ENCODE data around the gene KLF7. TPM values are rescaled to one million over a fixed set of nuclear protein-coding genes. Genes with fewer than 3 reads are reported as not detected.

Gene KLF7
- total and polyA plus RNA-seq, 7 donors: 1.1 to 13.5 (median 5.4) TPM

GRCh38 chr2:207184348-207184747 lies 18.6 kb upstream of the KLF7 start:
- ATAC-seq (no peak), DNase-seq (no peak)
- no peak for TF ChIP-seq CTCF (IDR thresholded peaks at IDR 0.05)
- WGBS, 3 donors: 94 to 98% (median 98%) methylated on average over 2 of the region's 2 CpGs
- Histone ChIP-seq H3K27ac (no peak overlapping the region), H3K9me3 (peaks cover 3% of the 10 kb centered on the region), H3K4me1 (no peaks in the 10 kb centered on the region), H3K36me3 (ENCODE audit: insufficient read depth in 1 of 2, low read depth in 1 of 2) (no peaks in the 10 kb centered on the region), H3K27me3 (ENCODE audit: insufficient read depth in 3 of 3, low read length in 2 of 3) (no peaks in the 10 kb centered on the region), H3K4me3 (no peak overlapping the region)
- intact Hi-C loops (cut with DNase I): no loop called here

GRCh38 chr2:207183506-207183905 lies 17.8 kb upstream of the KLF7 start:
- no peak for ATAC-seq
- H3K27me3 ChIP-seq (ENCODE audit: insufficient read depth in 3 of 3, low read length in 2 of 3): no peaks in the 10 kb centered on the region
- H3K27ac ChIP-seq: no peak overlapping the region
- intact Hi-C loops (cut with DNase I): no loop called here
- no peak for TF ChIP-seq CTCF (IDR thresholded peaks at IDR 0.05)
- H3K4me1 ChIP-seq: no peaks in the 10 kb centered on the region
- no peak overlapping the region for H3K4me3 ChIP-seq
- H3K9me3 ChIP-seq: peaks cover 3% of the 10 kb centered on the region
- DNase-seq: no peak
- H3K36me3 ChIP-seq (ENCODE audit: insufficient read depth in 1 of 2, low read depth in 1 of 2): no peaks in the 10 kb centered on the region

GRCh38 chr2:207182911-207183310 lies 17.2 kb upstream of the KLF7 start:
- intact Hi-C loops (cut with DNase I): no loop called here
- ATAC-seq: no peak

GRCh38 chr2:207181526-207182274 lies 16.0 kb upstream of the KLF7 start:
- Histone ChIP-seq H3K4me1 (no peaks in the 10 kb centered on the region), H3K9me3 (peaks cover 2% of the 10 kb centered on the region), H3K36me3 (ENCODE audit: insufficient read depth in 1 of 2, low read depth in 1 of 2) (no peaks in the 10 kb centered on the region), H3K27ac (no peak overlapping the region), H3K27me3 (ENCODE audit: insufficient read depth in 3 of 3, low read length in 2 of 3) (no peaks in the 10 kb centered on the region), H3K4me3 (no peak overlapping the region)
- WGBS, 3 donors: 92 to 94% (median 93%) methylated on average over 7 of the region's 7 CpGs
- intact Hi-C loops (cut with DNase I): no loop called here
- no peak for ATAC-seq
- TF ChIP-seq CTCF (IDR thresholded peaks at IDR 0.05): no peak
- no peak for DNase-seq

More at GRCh38 chr2:207182911-207183310, 17.2 kb upstream of the KLF7 start:
- H3K36me3 ChIP-seq (ENCODE audit: insufficient read depth in 1 of 2, low read depth in 1 of 2): no peaks in the 10 kb centered on the region
- TF ChIP-seq CTCF (IDR thresholded peaks at IDR 0.05): no peak
- no peaks in the 10 kb centered on the region for H3K27me3 ChIP-seq (ENCODE audit: insufficient read depth in 3 of 3, low read length in 2 of 3)
- no peak for DNase-seq
- no peak overlapping the region for H3K27ac ChIP-seq
- peaks cover 3% of the 10 kb centered on the region for H3K9me3 ChIP-seq
- no peak overlapping the region for H3K4me3 ChIP-seq
- WGBS, 3 donors: 27 to 49% (median 34%) methylated on average over 2 of the region's 2 CpGs
- H3K4me1 ChIP-seq: no peaks in the 10 kb centered on the region

- DNase-seq (no peak), ATAC-seq (no peak)
- intact Hi-C loops (cut with DNase I): no loop called here
- H3K27me3 ChIP-seq (ENCODE audit: insufficient read depth in 3 of 3, low read length in 2 of 3): no peaks in the 10 kb centered on the region
- H3K4me1 ChIP-seq: no peaks in the 10 kb centered on the region
- TF ChIP-seq CTCF (IDR thresholded peaks at IDR 0.05): no peak
- H3K9me3 ChIP-seq: no peaks in the 10 kb centered on the region
- H3K36me3 ChIP-seq (ENCODE audit: insufficient read depth in 1 of 2, low read depth in 1 of 2): no peaks in the 10 kb centered on the region
- no peak overlapping the region for H3K27ac ChIP-seq
- no peak overlapping the region for H3K4me3 ChIP-seq
Measured at GRCh38 chr2:207180741-207181140, 15.0 kb upstream of the KLF7 start.

Measured in psoas muscle (tissue), 8 donors.